HCT116 (cell line): ENCODE data around the gene LYSMD2. TPM values are rescaled to one million over a fixed set of nuclear protein-coding genes. Genes with fewer than 3 reads are reported as not detected.

Experiments used
- ATAC-seq: fragments of 200-7000 bp; cut with Tn5 transposase; 2 replicates; pipeline ENCODE4 v1.9.1; 2020; ENCODE audit warnings: mild to moderate bottlenecking, moderate library complexity
- BruUV-seq: library from RNA; stranded (reverse); fragments of 400-500 nt; replicated peaks from 2 replicates; lab custom pipeline; 2021; lab: Mats Ljungman, UMichigan
- CTCF ChIA-PET: fragments of 300-600 bp; sonication (Branson Sonifier 250); formaldehyde crosslinking; loops from one replicate; lab custom pipeline; 2021; ENCODE audit warnings: antibody characterized with exemption; lab: Charles Lee
- POLR2A ChIA-PET: fragments of 300-600, 350-600 bp; sonication (Branson Sonifier 250); formaldehyde crosslinking; loops from one replicate; lab custom pipeline; 2021; ENCODE audit warnings: antibody characterized with exemption; lab: Charles Lee
- RAD21 ChIA-PET, 2 experiments: fragments of 300-600 bp; sonication (Branson Sonifier 250); formaldehyde crosslinking; loops; one replicate each; lab custom pipeline; 2023; ENCODE audit warnings: low total read pairs in 2 of 2; ENCODE audit not compliant: uncharacterized antibody in 2 of 2, unreplicated experiment in 2 of 2, low non-redundant PET in 1 of 2; lab: Charles Lee
- DNase-seq: peaks from one replicate; pipeline ENCODE4 v3.0.0-alpha.2; 2010; ENCODE audit warnings: low read depth, low spot score
- H2AFZ ChIP-seq: fragments of 200-600 bp; shearing (Covaris generic), sonication (generic); 2 replicates; pipeline ENCODE4 v1.6.1; 2017; ENCODE audit warnings: low read depth, mixed run types, mixed read lengths, antibody characterized with exemption, low read length; ENCODE audit not compliant: poor library complexity, severe bottlenecking
- H3K27ac ChIP-seq: 2 replicates; pipeline ENCODE4 v1.5.1; 2012; ENCODE audit warnings: low read depth, low read length
- H3K27me3 ChIP-seq: fragments of 200-600 bp; sonication (generic); 2 replicates; pipeline ENCODE4 v1.6.1; 2016; ENCODE audit warnings: mixed run types, low read length, mixed read lengths; ENCODE audit not compliant: insufficient read depth
- H3K36me3 ChIP-seq, 2 experiments: fragments of 200-500 bp in 1 of 2; fragments of 200-600 bp in 1 of 2; sonication (Bioruptor generic) in 1 of 2; sonication (generic) in 1 of 2; 2 replicates each; pipeline versions ENCODE4 v1.5.1 to v1.6.1; 2014 to 2016; ENCODE audit warnings: low read length in 2 of 2, inconsistent platforms in 1 of 2, mixed read lengths in 1 of 2, mixed run types in 1 of 2; ENCODE audit not compliant: insufficient read depth in 2 of 2, control insufficient read depth in 1 of 2
- H3K4me1 ChIP-seq, 2 experiments: fragments of 200-600 bp in 1 of 2; sonication (generic) in 1 of 2; 2 replicates each; pipeline versions ENCODE4 v1.5.1 to v1.6.1; 2012 to 2017; ENCODE audit warnings: low read length in 2 of 2, inconsistent platforms in 1 of 2, mild to moderate bottlenecking in 1 of 2, mixed read lengths in 1 of 2, mixed run types in 1 of 2, moderate library complexity in 1 of 2; ENCODE audit not compliant: insufficient read depth in 2 of 2, control insufficient read depth in 1 of 2
- H3K4me2 ChIP-seq: fragments of 200-600 bp; sonication (generic); 2 replicates; pipeline ENCODE4 v1.6.1; 2017; ENCODE audit warnings: mixed run types, low read length, mixed read lengths
- H3K4me3 ChIP-seq, 2 experiments: fragments of 200-600 bp in 1 of 2; sonication (generic) in 1 of 2; replicated peaks in 1 of 2; 2 replicates each; pipeline ENCODE4 v1.5.1; 2011 to 2016; ENCODE audit warnings: low read length in 2 of 2, control low read depth in 1 of 2, low read depth in 1 of 2, mild to moderate bottlenecking in 1 of 2, mixed read lengths in 1 of 2, mixed run types in 1 of 2
- H3K79me2 ChIP-seq: fragments of 200-600 bp; sonication (generic); 2 replicates; pipeline ENCODE4 v1.6.1; 2017; ENCODE audit warnings: mild to moderate bottlenecking, mixed run types, low read length, moderate library complexity, mixed read lengths; ENCODE audit not compliant: insufficient read depth
- H3K9ac ChIP-seq: fragments of 200-600 bp; sonication (generic); 2 replicates; pipeline ENCODE4 v1.6.1; 2016; ENCODE audit warnings: low read length, mixed read lengths
- H3K9me2 ChIP-seq: fragments of 200-600 bp; sonication (generic), shearing (Covaris generic); 2 replicates; pipeline ENCODE4 v1.6.1; 2017; ENCODE audit warnings: mixed run types, mild to moderate bottlenecking, moderate library complexity; ENCODE audit not compliant: insufficient read depth
- H3K9me3 ChIP-seq, 2 experiments: fragments of 200-500 bp in 1 of 2; fragments of 200-600 bp in 1 of 2; sonication (Bioruptor generic) in 1 of 2; sonication (generic) in 1 of 2; 2 replicates each; pipeline ENCODE4 v1.6.1; 2014 to 2017; ENCODE audit warnings: low read length in 2 of 2, mixed read lengths in 2 of 2, inconsistent platforms in 1 of 2, low read depth in 1 of 2, mild to moderate bottlenecking in 1 of 2, mixed run types in 1 of 2, moderate library complexity in 1 of 2; ENCODE audit not compliant: control insufficient read depth in 1 of 2, insufficient read depth in 1 of 2
- H4K20me1 ChIP-seq: fragments of 200-600 bp; sonication (generic), shearing (Covaris generic); 2 replicates; pipeline ENCODE4 v1.6.1; 2017; ENCODE audit warnings: mixed run types, mild to moderate bottlenecking, moderate library complexity; ENCODE audit not compliant: insufficient read depth
- CBX3 ChIP-seq: IDR thresholded peaks from 2 replicates; pipeline ENCODE4 v1.6.1; 2012; ENCODE audit warnings: low read depth
- CEBPB ChIP-seq: IDR thresholded peaks from 2 replicates; pipeline ENCODE4 v1.6.1; 2012; ENCODE audit warnings: low read depth
- EGR1 ChIP-seq: IDR thresholded peaks from 2 replicates; pipeline ENCODE4 v1.6.1; 2012; ENCODE audit warnings: low read depth
- ELF1 ChIP-seq: IDR thresholded peaks from 2 replicates; pipeline ENCODE4 v1.6.1; 2012; ENCODE audit warnings: low read depth, borderline replicate concordance
- EZH2phosphoT487 ChIP-seq: fragments of 200-600 bp; IDR thresholded peaks from 2 replicates; pipeline ENCODE4 v1.6.1; 2018; ENCODE audit warnings: antibody characterized with exemption, borderline replicate concordance
- JUND ChIP-seq: IDR thresholded peaks from 2 replicates; pipeline ENCODE4 v1.6.1; 2012
- POLR2AphosphoS5 ChIP-seq: IDR thresholded peaks from 2 replicates; pipeline ENCODE4 v1.6.1; 2011; ENCODE audit warnings: mild to moderate bottlenecking, low read depth, low read length, moderate library complexity
- RAD21 ChIP-seq: IDR thresholded peaks from 2 replicates; pipeline ENCODE4 v1.6.1; 2012; ENCODE audit warnings: low read depth, mild to moderate bottlenecking
- SIN3A ChIP-seq: IDR thresholded peaks from 2 replicates; pipeline ENCODE4 v1.6.1; 2012; ENCODE audit warnings: low read depth
- SP1 ChIP-seq: IDR thresholded peaks from 2 replicates; pipeline ENCODE4 v1.6.1; 2012; ENCODE audit warnings: low read depth
- SRF ChIP-seq: IDR thresholded peaks from 2 replicates; pipeline ENCODE4 v1.6.1; 2012; ENCODE audit warnings: low read depth
- TCF7L2 ChIP-seq: IDR thresholded peaks from 2 replicates; pipeline ENCODE4 v1.7.0; 2011; ENCODE audit warnings: borderline replicate concordance, inconsistent platforms; ENCODE audit not compliant: insufficient read depth, insufficient read length; ENCODE audit errors: extremely low read depth
- YY1 ChIP-seq: IDR thresholded peaks from 2 replicates; pipeline ENCODE4 v1.6.1; 2011; ENCODE audit warnings: low read length, low read depth, moderate library complexity, mild to moderate bottlenecking; ENCODE audit not compliant: insufficient replicate concordance; ENCODE audit errors: extremely low read depth
- ZNF274 ChIP-seq: fragments of 200-500 bp; sonication (Bioruptor generic); IDR thresholded peaks from 2 replicates; pipeline ENCODE4 v1.6.1; 2014; ENCODE audit warnings: mild to moderate bottlenecking, low read depth, low read length, inconsistent platforms
- intact Hi-C: fragments of 100-400 bp; cut with micrococcal nuclease; formaldehyde crosslinking; loops from 2 replicates; pipeline ENCODE4 v1.10.0; 2022
- total RNA-seq: library from RNA; stranded (reverse); gene quantifications from one replicate; pipeline ENCODE4 v1.2.1, GENCODE V29; 2021; ENCODE audit not compliant: unreplicated experiment
- TF ChIP-seq, protein P1 (sequence below), 3 experiments: fragments of 200-600 bp in 1 of 3; sonication (generic) in 1 of 3; IDR thresholded peaks in 2 of 3; conservative IDR thresholded peaks in 1 of 3; 2 replicates each; pipeline ENCODE4 v1.5.1; 2012 to 2017; ENCODE audit warnings: low read depth in 2 of 3, low read length in 2 of 3, antibody characterized with exemption in 1 of 3, borderline replicate concordance in 1 of 3, control low read depth in 1 of 3, mild to moderate bottlenecking in 1 of 3, mixed read lengths in 1 of 3, mixed run types in 1 of 3, moderate library complexity in 1 of 3; ENCODE audit not compliant: insufficient read depth in 1 of 3
- TF ChIP-seq, protein P2 (sequence below): IDR thresholded peaks from 2 replicates; pipeline ENCODE4 v1.6.1; 2012
- TF ChIP-seq, protein P3 (sequence below): IDR thresholded peaks from 2 replicates; pipeline ENCODE4 v1.6.1; 2011; ENCODE audit warnings: mild to moderate bottlenecking, low read length, moderate library complexity; ENCODE audit not compliant: insufficient replicate concordance; ENCODE audit errors: extremely low read depth
- TF ChIP-seq, protein P4 (sequence below): IDR thresholded peaks from 2 replicates; pipeline ENCODE4 v1.6.1; 2012; ENCODE audit warnings: low read depth
- TF ChIP-seq, protein P5 (sequence below): IDR thresholded peaks from 2 replicates; pipeline ENCODE4 v1.6.1; 2012

The LYSMD2 gene
- total RNA-seq, 1 experiment from 2014 or later = 10.8 TPM

- Histone ChIP-seq H3K79me2 (no peaks in the 10 kb centered on the region), H3K4me2 (no peak overlapping the region), H3K9me3 (no peaks in the 10 kb centered on the region), H3K27ac (no peak overlapping the region), H3K4me1 (peaks cover 7 to 8% of the 10 kb centered on the region in 2 experiments), H3K9ac (no peak overlapping the region), H3K4me3 (no peak overlapping the region), H4K20me1 (no peaks in the 10 kb centered on the region), H2AFZ (no peak overlapping the region), H3K9me2 (no peaks in the 10 kb centered on the region), H3K36me3 (0 out of 4 replicates have a peak, but pooled peaks cover 0 to 2% of the 10 kb centered on the region in 2 experiments), H3K27me3 (no peaks in the 10 kb centered on the region)
- ATAC-seq = no peak
- ChIA-PET CTCF (no interaction called here), POLR2A (no interaction called here), RAD21 (no interaction called here)
- intact Hi-C loops = no loop called here
- no TSS peak for BruUV-seq
- DNase-seq = no peak
- TF ChIP-seq SIN3A (no peak), EGR1 (no peak), CBX3 (no peak), SRF (no peak), TCF7L2 (no peak), YY1 (no peak), POLR2AphosphoS5 (no peak), ZNF274 (no peak), CEBPB (no peak), JUND (no peak), EZH2phosphoT487 (no peak), ELF1 (no peak), SP1 (no peak), RAD21 (no peak)
- TF ChIP-seq, protein P1, sequence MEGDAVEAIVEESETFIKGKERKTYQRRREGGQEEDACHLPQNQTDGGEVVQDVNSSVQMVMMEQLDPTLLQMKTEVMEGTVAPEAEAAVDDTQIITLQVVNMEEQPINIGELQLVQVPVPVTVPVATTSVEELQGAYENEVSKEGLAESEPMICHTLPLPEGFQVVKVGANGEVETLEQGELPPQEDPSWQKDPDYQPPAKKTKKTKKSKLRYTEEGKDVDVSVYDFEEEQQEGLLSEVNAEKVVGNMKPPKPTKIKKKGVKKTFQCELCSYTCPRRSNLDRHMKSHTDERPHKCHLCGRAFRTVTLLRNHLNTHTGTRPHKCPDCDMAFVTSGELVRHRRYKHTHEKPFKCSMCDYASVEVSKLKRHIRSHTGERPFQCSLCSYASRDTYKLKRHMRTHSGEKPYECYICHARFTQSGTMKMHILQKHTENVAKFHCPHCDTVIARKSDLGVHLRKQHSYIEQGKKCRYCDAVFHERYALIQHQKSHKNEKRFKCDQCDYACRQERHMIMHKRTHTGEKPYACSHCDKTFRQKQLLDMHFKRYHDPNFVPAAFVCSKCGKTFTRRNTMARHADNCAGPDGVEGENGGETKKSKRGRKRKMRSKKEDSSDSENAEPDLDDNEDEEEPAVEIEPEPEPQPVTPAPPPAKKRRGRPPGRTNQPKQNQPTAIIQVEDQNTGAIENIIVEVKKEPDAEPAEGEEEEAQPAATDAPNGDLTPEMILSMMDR (IDR thresholded peaks at IDR 0.05 in 2 of 3, conservative IDR thresholded peaks at IDR 0.05 in 1 of 3; ENCODE audit: borderline replicate concordance in 1 of 3, insufficient read depth in 1 of 3, low read depth in 2 of 3, low read length in 2 of 3) = no peak
- TF ChIP-seq, protein P2, sequence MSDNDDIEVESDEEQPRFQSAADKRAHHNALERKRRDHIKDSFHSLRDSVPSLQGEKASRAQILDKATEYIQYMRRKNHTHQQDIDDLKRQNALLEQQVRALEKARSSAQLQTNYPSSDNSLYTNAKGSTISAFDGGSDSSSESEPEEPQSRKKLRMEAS = no peak
- TF ChIP-seq, protein P3, sequence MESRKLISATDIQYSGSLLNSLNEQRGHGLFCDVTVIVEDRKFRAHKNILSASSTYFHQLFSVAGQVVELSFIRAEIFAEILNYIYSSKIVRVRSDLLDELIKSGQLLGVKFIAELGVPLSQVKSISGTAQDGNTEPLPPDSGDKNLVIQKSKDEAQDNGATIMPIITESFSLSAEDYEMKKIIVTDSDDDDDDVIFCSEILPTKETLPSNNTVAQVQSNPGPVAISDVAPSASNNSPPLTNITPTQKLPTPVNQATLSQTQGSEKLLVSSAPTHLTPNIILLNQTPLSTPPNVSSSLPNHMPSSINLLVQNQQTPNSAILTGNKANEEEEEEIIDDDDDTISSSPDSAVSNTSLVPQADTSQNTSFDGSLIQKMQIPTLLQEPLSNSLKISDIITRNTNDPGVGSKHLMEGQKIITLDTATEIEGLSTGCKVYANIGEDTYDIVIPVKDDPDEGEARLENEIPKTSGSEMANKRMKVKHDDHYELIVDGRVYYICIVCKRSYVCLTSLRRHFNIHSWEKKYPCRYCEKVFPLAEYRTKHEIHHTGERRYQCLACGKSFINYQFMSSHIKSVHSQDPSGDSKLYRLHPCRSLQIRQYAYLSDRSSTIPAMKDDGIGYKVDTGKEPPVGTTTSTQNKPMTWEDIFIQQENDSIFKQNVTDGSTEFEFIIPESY = no peak
- TF ChIP-seq, protein P4, sequence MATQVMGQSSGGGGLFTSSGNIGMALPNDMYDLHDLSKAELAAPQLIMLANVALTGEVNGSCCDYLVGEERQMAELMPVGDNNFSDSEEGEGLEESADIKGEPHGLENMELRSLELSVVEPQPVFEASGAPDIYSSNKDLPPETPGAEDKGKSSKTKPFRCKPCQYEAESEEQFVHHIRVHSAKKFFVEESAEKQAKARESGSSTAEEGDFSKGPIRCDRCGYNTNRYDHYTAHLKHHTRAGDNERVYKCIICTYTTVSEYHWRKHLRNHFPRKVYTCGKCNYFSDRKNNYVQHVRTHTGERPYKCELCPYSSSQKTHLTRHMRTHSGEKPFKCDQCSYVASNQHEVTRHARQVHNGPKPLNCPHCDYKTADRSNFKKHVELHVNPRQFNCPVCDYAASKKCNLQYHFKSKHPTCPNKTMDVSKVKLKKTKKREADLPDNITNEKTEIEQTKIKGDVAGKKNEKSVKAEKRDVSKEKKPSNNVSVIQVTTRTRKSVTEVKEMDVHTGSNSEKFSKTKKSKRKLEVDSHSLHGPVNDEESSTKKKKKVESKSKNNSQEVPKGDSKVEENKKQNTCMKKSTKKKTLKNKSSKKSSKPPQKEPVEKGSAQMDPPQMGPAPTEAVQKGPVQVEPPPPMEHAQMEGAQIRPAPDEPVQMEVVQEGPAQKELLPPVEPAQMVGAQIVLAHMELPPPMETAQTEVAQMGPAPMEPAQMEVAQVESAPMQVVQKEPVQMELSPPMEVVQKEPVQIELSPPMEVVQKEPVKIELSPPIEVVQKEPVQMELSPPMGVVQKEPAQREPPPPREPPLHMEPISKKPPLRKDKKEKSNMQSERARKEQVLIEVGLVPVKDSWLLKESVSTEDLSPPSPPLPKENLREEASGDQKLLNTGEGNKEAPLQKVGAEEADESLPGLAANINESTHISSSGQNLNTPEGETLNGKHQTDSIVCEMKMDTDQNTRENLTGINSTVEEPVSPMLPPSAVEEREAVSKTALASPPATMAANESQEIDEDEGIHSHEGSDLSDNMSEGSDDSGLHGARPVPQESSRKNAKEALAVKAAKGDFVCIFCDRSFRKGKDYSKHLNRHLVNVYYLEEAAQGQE = no peak
- TF ChIP-seq, protein P5, sequence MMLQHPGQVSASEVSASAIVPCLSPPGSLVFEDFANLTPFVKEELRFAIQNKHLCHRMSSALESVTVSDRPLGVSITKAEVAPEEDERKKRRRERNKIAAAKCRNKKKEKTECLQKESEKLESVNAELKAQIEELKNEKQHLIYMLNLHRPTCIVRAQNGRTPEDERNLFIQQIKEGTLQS = no peak
- TF ChIP-seq, all 23 proteins: peak for 0
Measured at GRCh38 chr15:51721199-51721960, 16.1 kb downstream of the LYSMD2 start.
